ENCODE results near the gene LY6G5B. TPM values are rescaled to one million over a fixed set of nuclear protein-coding genes. Genes with fewer than 3 reads are reported as not detected.

Gene LY6G5B
- total RNA-seq, 1 donor from 2014 or later: 33.1 TPM

DNA sequence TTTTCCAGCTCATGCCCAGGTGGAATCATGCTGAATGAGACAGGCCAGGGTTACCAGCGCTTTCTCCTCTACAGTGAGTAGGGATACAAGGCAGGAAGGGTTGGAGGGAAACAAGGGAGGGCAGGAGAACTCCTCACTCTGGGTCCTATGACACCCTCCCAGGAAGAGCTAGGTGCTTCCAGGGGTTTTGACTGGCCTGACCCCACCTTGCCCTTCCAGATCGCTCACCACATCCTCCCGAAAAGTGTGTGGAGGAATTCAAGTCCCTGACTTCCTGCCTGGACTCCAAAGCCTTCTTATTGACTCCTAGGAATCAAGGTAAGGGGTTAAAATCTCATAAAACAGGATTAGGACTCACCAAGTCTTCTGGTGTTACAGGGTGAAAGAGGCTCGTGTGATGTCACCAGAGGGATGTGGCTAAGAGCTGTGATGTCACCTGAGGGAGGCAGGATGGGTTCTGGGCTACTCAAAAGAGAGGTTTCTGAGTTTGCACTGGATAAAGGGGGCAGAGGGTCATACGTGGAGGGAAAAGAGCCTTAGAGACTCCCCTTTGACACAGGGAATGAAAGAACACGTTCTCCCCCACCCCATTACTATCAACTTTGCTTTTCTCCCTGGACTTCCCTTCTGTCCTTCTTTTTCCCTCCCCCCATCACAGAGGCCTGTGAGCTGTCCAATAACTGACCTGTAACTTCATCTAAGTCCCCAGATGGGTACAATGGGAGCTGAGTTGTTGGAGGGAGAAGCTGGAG is 12.2 kb upstream of the LY6G5B start:
- intact Hi-C loops (cut with micrococcal nuclease): no loop called here
- ATAC-seq (ENCODE audit: low read depth): no peak
- peak overlapping the region; percentile 36 for H3K27ac Mint-ChIP-seq
- no peak for DNase-seq
- peaks cover 69% of the 10 kb centered on the region for H3K4me1 Mint-ChIP-seq
- H3K4me3 Mint-ChIP-seq: peak overlapping the region; percentile 6
- H3K36me3 Mint-ChIP-seq (ENCODE audit: low read depth): peaks cover 48% of the 10 kb centered on the region
- H3K9me3 Mint-ChIP-seq: no peaks in the 10 kb centered on the region
- CTCF ChIA-PET: interaction anchor here (1.3 kb wide), 1 partner anchor 106 kb away, joined by 3 read pairs; no protein-coding TSS in a partner anchor
- TF ChIP-seq, protein P1, sequence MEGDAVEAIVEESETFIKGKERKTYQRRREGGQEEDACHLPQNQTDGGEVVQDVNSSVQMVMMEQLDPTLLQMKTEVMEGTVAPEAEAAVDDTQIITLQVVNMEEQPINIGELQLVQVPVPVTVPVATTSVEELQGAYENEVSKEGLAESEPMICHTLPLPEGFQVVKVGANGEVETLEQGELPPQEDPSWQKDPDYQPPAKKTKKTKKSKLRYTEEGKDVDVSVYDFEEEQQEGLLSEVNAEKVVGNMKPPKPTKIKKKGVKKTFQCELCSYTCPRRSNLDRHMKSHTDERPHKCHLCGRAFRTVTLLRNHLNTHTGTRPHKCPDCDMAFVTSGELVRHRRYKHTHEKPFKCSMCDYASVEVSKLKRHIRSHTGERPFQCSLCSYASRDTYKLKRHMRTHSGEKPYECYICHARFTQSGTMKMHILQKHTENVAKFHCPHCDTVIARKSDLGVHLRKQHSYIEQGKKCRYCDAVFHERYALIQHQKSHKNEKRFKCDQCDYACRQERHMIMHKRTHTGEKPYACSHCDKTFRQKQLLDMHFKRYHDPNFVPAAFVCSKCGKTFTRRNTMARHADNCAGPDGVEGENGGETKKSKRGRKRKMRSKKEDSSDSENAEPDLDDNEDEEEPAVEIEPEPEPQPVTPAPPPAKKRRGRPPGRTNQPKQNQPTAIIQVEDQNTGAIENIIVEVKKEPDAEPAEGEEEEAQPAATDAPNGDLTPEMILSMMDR (IDR thresholded peaks at IDR 0.05): no peak
- no peaks in the 10 kb centered on the region for H3K27me3 Mint-ChIP-seq
- POLR2A ChIA-PET: interaction anchor here (0.5 to 1.5 kb wide), 6 partner anchors 31 to 1879 kb away, joined by 3 to 5 read pairs (median 3); no protein-coding TSS in a partner anchor

DNA sequence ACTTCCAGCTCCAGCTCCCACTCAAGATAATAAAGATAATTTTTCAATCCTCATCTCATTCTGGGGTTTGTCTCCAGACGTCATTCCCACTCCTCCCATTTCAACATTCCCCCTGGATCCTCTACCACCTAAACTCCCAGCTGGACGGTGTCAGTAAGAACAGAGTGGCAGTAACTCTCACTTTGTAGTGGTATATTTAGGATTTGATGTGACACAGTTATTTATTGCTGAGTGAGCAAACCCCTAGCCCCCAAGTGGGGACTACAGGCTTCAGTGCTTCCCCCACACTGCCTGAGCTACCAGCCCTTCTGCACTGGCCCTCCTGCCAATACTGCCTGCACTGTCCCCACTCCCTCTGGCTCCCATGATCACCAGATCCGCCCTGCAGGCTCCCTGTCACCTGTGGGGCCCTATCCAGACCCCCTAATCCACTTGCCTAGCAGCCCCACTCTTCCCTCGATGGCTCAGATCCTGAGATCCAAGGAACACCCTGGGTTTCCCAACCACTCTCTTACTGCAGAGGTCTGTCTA is 11.6 kb upstream of the LY6G5B start:
- CTCF ChIA-PET: interaction anchor here (1.3 kb wide), 1 partner anchor 107 kb away, joined by 3 read pairs; no protein-coding TSS in a partner anchor
- POLR2A ChIA-PET: interaction anchor here (0.5 to 1.2 kb wide), 6 partner anchors 32 to 1879 kb away, joined by 3 to 5 read pairs (median 4); no protein-coding TSS in a partner anchor
- no peaks in the 10 kb centered on the region for H3K27me3 Mint-ChIP-seq
- TF ChIP-seq, protein P1 (IDR thresholded peaks at IDR 0.05): no peak
- ATAC-seq (ENCODE audit: low read depth): no peak
- intact Hi-C loops (cut with micrococcal nuclease): no loop called here
- peaks cover 67% of the 10 kb centered on the region for H3K4me1 Mint-ChIP-seq
- H3K4me3 Mint-ChIP-seq: peak overlapping the region; percentile 28
- peaks cover 48% of the 10 kb centered on the region for H3K36me3 Mint-ChIP-seq (ENCODE audit: low read depth)
- DNase-seq: no peak
- H3K9me3 Mint-ChIP-seq: no peaks in the 10 kb centered on the region
- H3K27ac Mint-ChIP-seq: peak overlapping the region; percentile 36

DNA sequence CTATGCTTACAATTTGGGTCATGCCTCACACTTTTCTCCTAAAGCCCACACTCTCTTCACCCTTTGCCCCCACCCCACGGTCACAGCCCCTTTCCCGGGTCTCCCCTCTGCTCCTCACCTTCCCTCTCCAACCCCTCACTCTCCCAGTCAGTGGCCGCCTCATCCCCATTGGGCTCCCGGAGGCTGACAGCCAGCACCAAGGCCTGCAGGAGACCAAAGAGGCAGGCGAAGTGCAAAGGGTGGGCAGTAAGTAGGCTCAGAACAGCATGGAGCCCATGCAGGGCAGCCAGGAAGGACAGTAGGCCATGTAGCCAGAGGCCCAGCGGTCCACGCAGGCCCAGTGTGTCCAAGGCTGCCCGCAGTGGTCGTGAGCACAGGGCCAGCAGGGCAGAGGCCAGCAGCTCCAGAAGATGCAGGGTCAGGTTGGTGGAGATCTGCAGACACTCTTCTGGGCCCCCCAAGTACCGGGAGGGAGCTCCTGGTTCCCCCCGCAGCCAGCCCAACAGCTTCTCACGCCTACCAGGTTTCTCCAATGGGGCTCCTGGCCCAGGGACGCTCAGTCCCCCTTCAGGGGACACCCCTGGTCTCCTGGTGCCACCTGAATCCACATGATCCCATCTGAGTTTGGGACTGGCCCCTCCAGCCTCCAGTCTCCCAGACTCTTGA is 10.7 kb upstream of the LY6G5B start:
- Mint-ChIP-seq H3K27ac (peak overlapping the region; percentile 85), H3K4me1 (peaks cover 72% of the 10 kb centered on the region), H3K9me3 (no peaks in the 10 kb centered on the region), H3K36me3 (ENCODE audit: low read depth) (peaks cover 57% of the 10 kb centered on the region), H3K27me3 (no peaks in the 10 kb centered on the region), H3K4me3 (peak overlapping the region; percentile 88)
- TF ChIP-seq, protein P1 (IDR thresholded peaks at IDR 0.05): no peak
- ChIA-PET POLR2A (interaction anchor here (0.7 to 2.1 kb wide), 4 partner anchors 38 to 535 kb away, joined by 3 to 6 read pairs (median 5); no protein-coding TSS in a partner anchor), CTCF (interaction anchor here (0.6 kb wide), 1 partner anchor 170 kb away, joined by 3 read pairs; no protein-coding TSS in a partner anchor)
- intact Hi-C loops (cut with micrococcal nuclease): no loop called here
- DNase-seq (no peak), ATAC-seq (ENCODE audit: low read depth) (no peak)

DNA sequence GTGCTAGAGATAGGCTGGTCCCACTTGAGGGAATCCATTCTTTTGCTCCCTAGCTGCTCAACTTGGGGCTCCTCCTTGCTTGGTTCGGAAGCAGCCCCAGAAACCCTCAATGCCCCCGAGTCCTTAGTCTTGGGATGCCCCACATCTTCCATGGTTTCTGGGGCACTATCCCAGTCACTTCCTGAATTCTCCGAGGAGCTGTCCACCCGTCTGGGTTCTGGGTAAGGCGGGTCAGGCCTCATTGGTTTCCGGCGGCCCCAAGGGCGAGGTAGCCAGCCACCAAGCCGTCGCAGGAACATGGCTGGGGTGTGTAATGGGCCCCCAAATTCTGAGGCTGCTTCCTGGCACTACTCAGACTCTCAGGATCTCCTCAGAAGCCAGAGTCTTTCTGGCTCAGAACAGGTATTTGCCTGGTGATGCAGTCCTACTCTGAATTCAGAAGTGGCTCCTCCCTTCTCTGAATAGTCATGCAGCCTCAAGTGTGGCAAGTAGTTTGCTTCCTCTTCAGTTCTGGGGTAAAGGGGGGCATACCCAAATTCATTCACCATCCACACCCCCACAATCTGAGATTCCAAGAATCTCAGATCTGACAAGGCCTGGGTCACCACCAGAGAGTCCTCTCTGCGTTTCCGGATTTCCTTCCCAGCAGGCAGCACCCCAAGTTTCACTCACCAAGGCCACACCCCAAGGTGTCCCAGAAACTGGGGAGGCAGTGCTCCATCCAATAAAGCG is 10.0 kb upstream of the LY6G5B start:
- intact Hi-C loops (cut with micrococcal nuclease): loop anchor here (1.0 to 10.0 kb wide), 3 partner anchors 8 to 515 kb away; partner anchors contain the start of genes AGPAT1, BAG6 and RNF5
- CTCF ChIA-PET: interaction anchor here (0.7 kb wide), 1 partner anchor 170 kb away, joined by 3 read pairs; no protein-coding TSS in a partner anchor
- peaks cover 79% of the 10 kb centered on the region for H3K4me1 Mint-ChIP-seq
- POLR2A ChIA-PET: interaction anchor here (0.6 to 6.2 kb wide), 15 partner anchors 7 to 1284 kb away, joined by 3 to 188 read pairs (median 5); partner anchors contain the start of genes ABHD16A, APOM, BAG6 and DXO
- H3K4me3 Mint-ChIP-seq: peak overlapping the region; percentile 88
- H3K9me3 Mint-ChIP-seq: no peaks in the 10 kb centered on the region
- peaks cover 64% of the 10 kb centered on the region for H3K36me3 Mint-ChIP-seq (ENCODE audit: low read depth)
- DNase-seq (no peak), ATAC-seq (ENCODE audit: low read depth) (peak; percentile 27)
- no peaks in the 10 kb centered on the region for H3K27me3 Mint-ChIP-seq
- TF ChIP-seq, protein P1 (IDR thresholded peaks at IDR 0.05): no peak
- H3K27ac Mint-ChIP-seq: peak overlapping the region; percentile 85

All from activated B cell treated with CpG ODN at 0.5 μM for 24 hours (primary cell).